PC-3 (cell line): Measurements from ENCODE around the gene SHROOM3.

Experiments
- CTCF ChIP-seq: fragments of 300-600 bp; sonication (generic); conservative IDR thresholded peaks from 2 replicates; pipeline ENCODE4 v1.5.1; 2017; ENCODE audit warnings: antibody characterized with exemption, low read depth, mild to moderate bottlenecking, low read length
- EZH2 ChIP-seq: fragments of 300-600 bp; sonication (generic); IDR thresholded peaks from one replicate; pipeline ENCODE4 v1.6.1; 2017; ENCODE audit warnings: antibody characterized with exemption, mild to moderate bottlenecking, low read length; ENCODE audit not compliant: unreplicated experiment

- no peak for TF ChIP-seq CTCF
- TF ChIP-seq EZH2: no peak
Measured at GRCh38 chr4:76688619-76689144, 253.7 kb downstream of the SHROOM3 start.
